ENCODE data around the gene ZNF529.
"Not testable (repeated sequence)": the region's sequence is repeated elsewhere in the genome, so short reads cannot be mapped to it uniquely, and the experiment has no call there.

The ZNF529 gene

DNA sequence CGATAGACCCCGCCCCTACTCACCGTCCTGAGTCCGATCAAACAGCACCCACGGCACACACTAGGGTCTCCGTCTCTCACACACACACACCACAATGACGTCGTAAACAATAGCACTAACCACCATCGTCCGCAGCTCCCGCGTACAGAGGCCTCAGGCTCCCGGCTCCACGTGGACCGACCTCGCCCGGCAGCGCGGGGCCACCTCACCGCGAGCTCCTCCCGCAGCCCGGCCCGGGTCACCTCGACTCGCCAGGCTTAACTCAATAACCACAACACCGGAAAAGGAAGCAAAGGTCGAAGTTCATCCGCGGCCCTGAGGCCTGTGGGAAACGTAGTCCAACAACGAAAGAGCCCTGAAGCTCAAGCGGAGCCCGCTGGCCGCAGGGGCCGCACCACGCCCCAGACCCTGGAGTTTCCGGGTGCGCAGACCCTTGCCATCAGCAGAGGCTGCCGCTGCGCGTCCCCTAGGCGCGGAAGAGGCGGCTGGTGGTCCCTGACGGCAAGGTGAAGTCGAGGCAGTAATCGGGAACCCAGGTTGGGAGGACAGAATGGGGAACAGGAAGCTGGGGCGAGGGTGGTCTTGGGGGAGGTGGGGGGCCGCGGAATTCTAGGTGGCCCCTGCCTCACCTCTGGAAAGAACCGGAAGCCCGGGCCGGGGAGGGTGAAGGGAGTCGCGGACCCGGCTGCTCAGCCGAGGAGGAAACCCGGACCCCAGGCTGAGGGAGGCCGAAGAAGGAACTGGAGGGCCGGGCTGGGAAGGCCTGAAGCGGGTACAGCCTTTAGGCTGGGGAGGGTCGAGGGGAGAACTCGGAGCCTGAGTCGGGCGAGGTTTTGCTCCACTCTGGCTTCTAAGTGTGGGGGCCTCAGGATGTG, at the start of gene ZNF529:
Gene ZNF529 (minus strand): TSS at position 273 of the 875 bp plus-strand sequence. CDS start 946 bp downstream, outside the sequence.
- DNase-seq, result peak; percentile 43 to 89 (median 82)

- DNase-seq, result peak in 1 of 14 donors; percentile 45
Observed at GRCh38 chr19:36605877-36606478, 32.9 kb upstream of the ZNF529 start.

- DNase-seq, result peak in 13 of 14 donors; percentile 24 to 83 (median 64)
Observed at GRCh38 chr19:36605101-36605876, 32.2 kb upstream of the ZNF529 start, which contains the start of gene ZNF382. Gene ZNF382 (plus strand): TSS chr19:36605313. CDS start chr19:36609915, 4,602 bp downstream.

GRCh38 chr19:36604656-36605100, 31.6 kb upstream of the ZNF529 start:
- DNase-seq, result peak in 12 of 14 donors; percentile 45 to 84 (median 63)

DNA sequence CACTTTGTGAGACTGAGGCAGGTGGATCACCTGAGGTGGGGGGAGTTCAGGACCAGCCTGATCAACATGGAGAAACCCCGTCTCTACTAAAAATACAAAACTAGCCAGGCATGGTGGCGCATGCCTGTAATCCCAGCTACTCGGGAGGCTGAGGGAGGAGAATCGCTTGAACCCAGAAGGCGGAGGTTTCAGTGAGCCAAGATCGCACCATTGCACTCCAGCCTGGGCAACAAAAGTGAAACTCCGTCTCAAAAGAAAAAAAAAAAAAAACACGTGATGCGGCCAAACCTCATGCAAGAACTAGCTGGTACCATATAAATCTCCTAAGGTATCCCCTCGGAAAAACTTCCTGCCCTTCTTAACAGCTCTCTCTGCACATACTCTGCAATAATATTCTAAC, 29.6 kb upstream of the ZNF529 start:
- not testable (repeated sequence) for DNase-seq

DNA sequence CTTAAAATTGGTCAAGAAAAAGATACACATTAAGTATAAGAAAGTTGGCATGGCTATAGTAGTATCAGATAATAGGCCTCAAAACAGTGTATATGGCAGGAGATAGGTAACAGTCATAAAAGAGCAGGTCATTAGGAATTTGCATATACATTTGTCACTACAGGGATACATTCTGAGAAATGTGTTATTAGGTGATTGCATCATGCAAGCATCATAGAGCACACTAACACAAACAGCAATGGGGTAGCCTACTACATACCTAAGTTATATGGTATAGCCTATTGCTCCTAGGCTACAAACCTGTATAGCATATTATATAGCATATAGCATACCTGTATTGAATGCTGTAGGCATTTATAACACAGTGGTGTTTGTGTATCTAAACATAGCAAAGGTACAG, 6.2 kb upstream of the ZNF529 start:
- DNase-seq, result no peak

DNA sequence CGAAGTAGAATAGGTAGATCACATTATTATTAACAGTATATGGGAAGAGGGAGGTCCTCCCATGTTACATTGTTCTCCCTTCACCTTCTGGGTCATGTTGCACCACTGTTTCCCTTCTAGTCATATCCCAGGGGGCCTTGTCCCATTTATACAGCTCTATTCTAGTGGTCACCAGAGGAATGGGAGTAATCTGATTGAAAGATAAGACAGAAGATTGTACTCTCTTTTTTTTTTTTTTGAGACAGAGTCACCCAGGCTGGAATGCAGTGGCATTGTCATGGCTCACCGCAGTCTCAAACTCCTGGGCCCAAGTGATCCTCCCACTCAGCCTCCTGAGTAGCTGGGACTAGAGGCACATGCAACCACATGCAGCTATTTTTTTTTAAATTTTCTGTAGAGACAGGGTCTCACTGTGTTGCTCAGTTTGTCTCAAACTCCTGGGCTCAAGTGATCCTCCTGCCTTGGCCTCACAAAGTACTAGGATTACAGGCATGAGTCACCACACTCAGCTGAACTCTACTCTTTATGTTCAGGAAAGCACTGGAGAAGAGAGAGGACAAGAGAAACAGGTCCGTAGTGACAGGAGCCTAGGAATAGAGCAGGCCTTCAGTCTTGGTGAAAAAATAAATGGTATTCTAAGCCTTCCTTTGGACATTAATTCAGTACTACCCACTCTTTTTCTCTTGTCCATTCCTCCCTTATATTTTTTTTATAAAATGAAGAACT, 4.3 kb upstream of the ZNF529 start:
- no peak for DNase-seq

- no peak for DNase-seq
Observed at GRCh38 chr19:36574741-36575140, 1.6 kb upstream of the ZNF529 start.

DNA sequence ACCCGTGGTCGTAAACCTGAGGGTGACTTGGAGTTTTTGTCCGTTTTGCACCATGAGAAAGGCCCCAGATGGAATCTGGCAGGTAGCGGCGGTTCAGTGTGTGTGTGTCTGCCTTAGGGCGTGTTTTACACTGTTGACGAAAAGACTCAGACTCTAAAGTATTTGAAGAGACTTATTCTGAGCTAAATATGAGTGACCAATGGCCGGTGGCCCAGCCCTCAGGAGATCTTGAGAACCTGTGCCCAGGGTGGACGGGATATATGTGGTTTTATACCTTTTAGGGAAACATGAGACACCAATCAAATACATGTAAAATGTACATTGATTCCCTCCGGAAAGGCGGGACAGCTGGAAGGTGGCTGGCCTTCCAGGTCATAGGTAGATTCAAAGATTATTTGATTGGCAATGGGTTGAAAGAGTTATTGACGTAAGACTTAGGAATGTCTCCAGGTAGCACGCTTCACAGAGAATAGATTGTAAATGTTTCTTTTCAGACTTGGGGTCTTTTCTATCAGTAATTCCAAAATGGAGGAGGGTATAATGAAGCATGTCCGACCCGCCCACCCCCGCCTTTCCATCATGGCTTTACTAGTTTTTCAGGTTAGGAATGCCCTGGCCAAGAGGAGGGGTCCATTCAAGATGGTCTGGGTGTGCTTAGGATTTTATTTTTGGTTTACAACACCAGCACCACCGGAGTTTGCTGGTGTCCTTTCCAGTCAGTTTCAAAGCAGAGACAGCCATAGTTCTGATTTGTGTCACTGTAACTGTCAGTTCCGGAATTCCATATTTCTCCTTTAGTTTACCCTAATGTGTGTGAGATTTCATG, 1.0 kb upstream of the ZNF529 start:
- DNase-seq, result no peak

GRCh38 chr19:36572593-36573019, 486 bp downstream of the ZNF529 start:
- DNase-seq, result no peak

DNA sequence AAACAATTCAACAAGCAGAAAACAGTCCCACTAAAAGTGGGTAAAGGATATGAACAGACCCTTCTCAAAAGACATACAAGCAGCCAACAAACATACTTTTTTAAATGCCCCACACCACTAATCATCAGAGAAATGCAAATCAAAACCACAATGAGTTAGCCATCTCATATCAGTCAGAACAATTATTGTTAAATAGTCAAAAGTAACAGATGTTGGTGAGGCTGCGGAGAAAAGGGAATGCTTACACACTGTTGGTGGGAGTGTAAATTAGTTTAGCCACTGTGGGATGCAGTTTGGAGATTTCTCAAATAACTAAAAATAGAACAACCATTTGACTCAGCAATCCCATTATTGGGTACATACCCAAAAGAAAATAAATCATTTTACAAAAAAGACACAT, 8.7 kb downstream of the ZNF529 start:
- no peak for DNase-seq

DNA sequence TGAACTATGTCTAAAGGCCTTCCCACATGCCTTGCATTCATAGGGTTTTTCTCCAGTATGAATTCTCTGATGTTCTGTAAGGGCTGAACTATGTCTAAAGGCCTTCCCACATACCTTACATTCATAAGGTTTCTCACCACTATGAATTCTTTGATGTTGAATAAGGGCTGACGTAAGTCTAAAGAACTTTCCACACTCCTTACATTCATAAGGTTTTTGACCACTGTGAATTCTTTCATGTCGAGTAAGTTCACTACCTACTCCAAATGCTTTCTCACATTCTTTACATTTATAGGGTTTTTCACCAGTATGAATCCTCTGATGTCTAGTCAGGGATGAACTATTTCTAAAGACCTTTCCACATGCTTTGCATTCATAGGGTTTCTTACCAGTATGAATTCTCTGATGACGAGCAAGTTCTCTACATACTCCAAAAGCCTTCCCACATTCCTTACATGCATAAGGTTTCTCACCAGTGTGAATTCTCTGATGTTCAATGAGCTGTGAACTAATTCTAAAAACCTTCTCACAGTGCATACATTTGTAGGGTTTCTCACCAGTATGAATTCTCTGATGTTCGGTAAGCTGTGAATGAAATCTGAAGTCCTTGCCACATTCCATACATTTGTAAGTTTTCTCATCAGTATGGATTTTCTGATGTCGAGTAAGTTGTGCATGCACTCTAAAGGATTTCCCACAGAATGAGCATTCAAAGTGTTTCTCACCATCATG, 25.9 kb downstream of the ZNF529 start:
- no peak for DNase-seq

- no peak for DNase-seq
Observed at GRCh38 chr19:36528921-36529518, 44.1 kb downstream of the ZNF529 start.

DNA sequence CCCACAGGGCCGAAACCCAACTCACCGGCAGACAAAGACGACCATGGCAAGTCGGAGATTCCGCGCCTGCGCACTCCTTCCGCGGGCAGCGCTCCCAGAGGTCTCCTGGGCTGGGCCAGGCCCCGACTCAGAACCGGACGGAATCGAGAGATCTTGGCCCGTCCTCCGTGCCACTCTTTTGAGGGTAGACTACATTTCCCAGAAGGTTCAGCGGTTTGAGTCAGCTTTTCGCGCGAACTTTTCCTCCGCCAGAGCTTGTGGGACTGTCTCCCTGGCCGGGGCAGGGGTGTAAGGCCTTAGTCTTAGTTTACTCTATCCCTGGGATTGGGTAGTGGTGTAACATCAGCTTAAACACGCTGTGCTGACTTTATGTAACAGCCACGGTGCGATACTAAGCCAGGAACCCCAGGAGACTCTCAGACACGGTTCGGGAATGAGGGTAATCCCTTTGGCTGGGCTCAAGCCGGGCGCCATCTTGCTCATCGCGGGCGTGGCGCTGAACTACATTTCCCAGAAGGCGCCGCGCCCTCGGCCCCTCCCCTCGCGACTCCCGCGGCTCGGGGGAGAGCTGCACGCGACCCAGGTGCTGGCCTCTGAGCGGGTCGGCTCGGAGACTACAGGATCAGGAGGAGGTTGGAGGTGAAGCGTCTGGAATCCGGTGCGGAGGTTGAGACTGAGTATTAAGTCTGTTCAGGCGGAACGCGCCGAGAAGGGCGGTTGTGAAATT, 44.7 kb downstream of the ZNF529 start, which contains the start of gene ZNF260:
Gene ZNF260 (minus strand): TSS at position 78 of the 727 bp plus-strand sequence. CDS start 13,033 bp downstream, outside the sequence.
- DNase-seq, result peak; percentile 87 to 99 (median 97)

DNA sequence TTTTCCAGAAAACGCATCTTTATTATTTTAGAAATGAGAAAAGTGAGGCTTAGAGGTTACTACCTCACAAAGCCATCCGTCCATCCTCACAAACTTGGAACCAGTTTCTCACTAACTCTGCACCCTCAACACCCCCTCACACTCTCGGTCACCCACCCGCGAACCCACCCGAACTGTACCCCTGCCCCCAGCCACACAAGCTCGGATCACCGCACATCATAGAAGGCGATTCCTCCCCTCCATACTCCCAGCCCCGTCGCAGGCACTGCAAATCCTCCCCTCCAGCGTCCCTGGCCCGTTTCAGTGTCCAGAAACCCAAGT, 45.3 kb downstream of the ZNF529 start:
- no peak for DNase-seq

DNA sequence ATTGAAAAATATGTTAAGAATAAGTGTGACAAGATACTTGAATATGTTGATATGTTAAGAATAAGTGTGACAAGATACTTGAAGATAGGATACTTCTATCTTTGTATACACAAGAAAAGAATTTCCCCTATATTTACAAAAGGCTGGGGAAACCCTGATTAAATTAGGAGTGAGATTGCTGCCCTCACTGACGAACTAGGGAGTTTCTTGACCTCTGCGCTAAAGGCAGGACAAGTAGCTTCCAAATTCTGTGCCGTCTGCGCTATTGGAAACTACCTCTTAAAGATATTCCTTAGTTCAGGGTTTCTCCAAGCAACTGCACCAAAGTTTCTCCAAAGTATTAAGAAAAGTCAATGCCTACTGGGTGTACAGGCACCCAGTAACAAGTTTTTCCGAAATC, 45.8 kb downstream of the ZNF529 start:
- DNase-seq, result no peak

- no peak for DNase-seq
Observed at GRCh38 chr19:36526581-36526980, 46.5 kb downstream of the ZNF529 start.

DNA sequence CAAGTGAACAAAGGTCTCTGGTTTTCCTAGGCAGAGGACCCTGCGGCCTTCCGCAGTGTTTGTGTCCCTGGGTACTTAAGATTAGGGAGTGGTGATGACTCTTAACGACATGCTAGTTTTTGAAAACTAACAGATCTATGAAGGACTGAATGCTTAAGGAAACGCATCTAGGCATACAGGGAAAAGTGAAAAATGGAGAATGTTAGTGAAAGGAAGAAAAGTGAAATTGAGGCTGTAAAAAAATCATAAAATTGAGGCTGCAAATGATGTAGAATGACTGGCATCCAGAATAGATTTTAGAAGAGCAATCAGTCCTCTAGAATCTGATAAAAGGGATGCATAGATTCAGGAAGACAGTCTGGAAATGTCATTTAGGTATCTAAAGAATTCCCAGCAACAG, 48.5 kb downstream of the ZNF529 start:
- no peak for DNase-seq

DNA sequence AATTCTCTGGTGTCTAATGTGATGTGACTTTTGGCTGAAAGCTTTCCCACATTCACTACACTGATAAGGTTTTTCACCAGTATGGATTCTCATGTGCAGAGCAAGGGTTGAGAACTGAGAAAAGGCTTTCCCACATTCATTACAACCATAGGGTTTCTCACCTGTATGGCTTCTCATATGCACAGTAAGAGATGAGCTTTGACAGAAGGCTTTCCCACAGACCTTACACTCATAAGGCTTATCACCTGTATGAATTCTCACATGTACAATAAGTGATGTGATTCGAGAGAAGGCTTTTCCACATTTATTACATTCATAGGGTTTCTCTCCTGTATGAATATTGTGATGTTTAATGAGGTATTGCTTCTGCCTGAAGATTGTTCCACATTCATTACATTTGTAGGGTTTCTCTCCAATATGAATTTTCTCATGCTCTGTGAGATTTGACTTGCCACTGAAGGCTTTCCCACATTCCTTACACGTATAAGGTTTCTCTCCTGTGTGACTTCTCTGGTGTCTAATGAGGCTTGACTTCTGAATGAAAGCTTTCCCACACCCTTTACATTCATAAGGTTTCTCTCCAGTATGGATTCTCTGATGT, 59.0 kb downstream of the ZNF529 start:
- DNase-seq, result no peak

Data from C1 segment of cervical spinal cord (tissue), 14 donors.